GM12878 (cell line): Measurements from ENCODE around the gene FNDC3B. TPM values are rescaled to one million over a fixed set of nuclear protein-coding genes. Genes with fewer than 3 reads are reported as not detected.

Experiments
- ATAC-seq: fragments of 200-7000 bp; cut with Tn5 transposase; 3 replicates; pipeline ENCODE4 v1.9.1; 2020; ENCODE audit warnings: mild to moderate bottlenecking, moderate library complexity
- BruUV-seq: library from RNA; stranded (reverse); fragments of 400-500 nt; replicated peaks from 2 replicates; lab custom pipeline; 2021; lab: Mats Ljungman, UMichigan
- CTCF ChIA-PET: fragments of 300-600 bp; sonication (Branson Sonifier 250); formaldehyde crosslinking; extraction: SDS; loops from one replicate; lab custom pipeline; 2021; ENCODE audit warnings: inconsistent platforms; lab: Yijun Ruan, JAX
- POLR2A ChIA-PET: fragments of 350-600 bp; formaldehyde crosslinking; extraction: SDS; loops from one replicate; lab custom pipeline; 2021; ENCODE audit warnings: inconsistent platforms; lab: Charles Lee
- RAD21 ChIA-PET: fragments of 300-600 bp; sonication (Branson Sonifier 250); formaldehyde crosslinking; loops from one replicate; lab custom pipeline; 2023; ENCODE audit warnings: antibody characterized with exemption; ENCODE audit not compliant: unreplicated experiment; lab: Charles Lee
- SMC1A ChIA-PET: fragments of 300-600 bp; sonication (Branson Sonifier 250); formaldehyde crosslinking; loops from one replicate; lab custom pipeline; 2023; ENCODE audit not compliant: unreplicated experiment, uncharacterized antibody; lab: Charles Lee
- DNase-seq: peaks from one replicate; pipeline ENCODE4 v3.0.0-alpha.2; 2011; ENCODE audit warnings: low read depth, low spot score
- FAIRE-seq: peaks from 3 replicates; lab custom pipeline; 2011; peaks lifted over from hg19 to GRCh38; lab: Jason Lieb, UNC
- H2AFZ ChIP-seq: 2 replicates; pipeline ENCODE4 v1.6.0; 2011; ENCODE audit warnings: low read depth, low read length, control low read depth; ENCODE audit not compliant: control insufficient read depth
- H3K27ac ChIP-seq: 2 replicates; pipeline ENCODE4 v1.5.1; 2011; ENCODE audit warnings: control low read depth; ENCODE audit not compliant: control insufficient read depth, insufficient read depth
- H3K27me3 ChIP-seq, 2 experiments: replicated peaks in 1 of 2; 2 replicates each; pipeline versions ENCODE4 v1.6.0 to v1.6.1; 2011; ENCODE audit warnings: low read length in 1 of 2; ENCODE audit not compliant: control insufficient read depth in 2 of 2, insufficient read depth in 2 of 2
- H3K36me3 ChIP-seq, 2 experiments: 2 replicates each; pipeline ENCODE4 v1.5.1; 2011; ENCODE audit warnings: low read length in 1 of 2; ENCODE audit not compliant: control insufficient read depth in 2 of 2, insufficient read depth in 2 of 2
- H3K4me1 ChIP-seq: 2 replicates; pipeline ENCODE4 v1.6.1; 2011; ENCODE audit warnings: mild to moderate bottlenecking, low read length, moderate library complexity, mixed read lengths; ENCODE audit not compliant: control insufficient read depth, insufficient read depth
- H3K4me2 ChIP-seq: 2 replicates; pipeline ENCODE4 v1.6.0; 2011; ENCODE audit warnings: control low read depth; ENCODE audit not compliant: control insufficient read depth, insufficient read depth
- H3K4me3 ChIP-seq: fragments of 200-600 bp; sonication (generic); 2 replicates; pipeline ENCODE4 v1.5.1; 2016
- H3K79me2 ChIP-seq: 2 replicates; pipeline ENCODE4 v1.6.0; 2011; ENCODE audit warnings: low read length; ENCODE audit not compliant: control insufficient read depth, insufficient read depth
- H3K9ac ChIP-seq: 2 replicates; pipeline ENCODE4 v1.8.0; 2011; ENCODE audit warnings: low read length, control low read depth, mixed read lengths; ENCODE audit not compliant: control insufficient read depth, insufficient read depth
- H3K9me3 ChIP-seq: replicated peaks from 3 replicates; pipeline ENCODE4 v1.5.1; 2011; ENCODE audit warnings: mild to moderate bottlenecking, low read length; ENCODE audit not compliant: control insufficient read depth, insufficient read depth
- H4K20me1 ChIP-seq: 2 replicates; pipeline ENCODE4 v1.6.0; 2011; ENCODE audit not compliant: control insufficient read depth, insufficient read depth
- CHD1 ChIP-seq: IDR thresholded peaks from 2 replicates; pipeline ENCODE4 v1.6.1; 2012; ENCODE audit warnings: low read depth, low read length, improper control_type of control experiment
- HDAC2 ChIP-seq: fragments of 200-600 bp; sonication (generic); IDR thresholded peaks from 2 replicates; pipeline ENCODE4 v1.6.1; 2017
- NR2C1 ChIP-seq: fragments of 450-650 bp; IDR thresholded peaks from 2 replicates; pipeline ENCODE4 v1.6.1; 2017; ENCODE audit warnings: antibody characterized with exemption, mild to moderate bottlenecking, moderate library complexity
- POLR2A ChIP-seq: IDR thresholded peaks from 2 replicates; pipeline ENCODE4 v1.6.1; 2011; ENCODE audit warnings: low read depth, mild to moderate bottlenecking, low read length
- RELA ChIP-seq: fragments of 450-650 bp; IDR thresholded peaks from 2 replicates; pipeline ENCODE4 v1.8.0; 2014; ENCODE audit warnings: borderline replicate concordance; ENCODE audit not compliant: partially characterized antibody
- STAT1 ChIP-seq: fragments of 450-650 bp; conservative IDR thresholded peaks from 2 replicates; pipeline ENCODE4 v1.6.1; 2014; ENCODE audit warnings: antibody characterized with exemption, mild to moderate bottlenecking
- TARDBP ChIP-seq: IDR thresholded peaks from 2 replicates; pipeline ENCODE4 v1.6.1; 2016; ENCODE audit warnings: borderline replicate concordance
- WGBS: methylation state at CpG from one replicate; pipeline ENCODE4 v1.1.6; 2016; ENCODE audit warnings: low lambda C conversion rate; ENCODE audit not compliant: insufficient replicate concordance, insufficient coverage; ENCODE audit errors: missing lambda C conversion rate; 5-methylcytosine and 5-hydroxymethylcytosine counted together
- in situ Hi-C: fragments of 300-500 bp; cut with MboI; formaldehyde crosslinking; loops from 9 replicates; pipeline ENCODE4 v1.14.3; 2018; ENCODE audit warnings: mixed read lengths
- intact Hi-C: fragments of 100-400 bp; cut with micrococcal nuclease; formaldehyde crosslinking; loops from one replicate; pipeline ENCODE4 v1.14.2; 2022; ENCODE audit not compliant: unreplicated experiment
- polyA plus RNA-seq, 11 experiments: library from polyadenylated mRNA; depleted of rRNA in 4 of 11; unstranded in 6 of 11; stranded (reverse) in 5 of 11; fragments of >200 nt; fragmentation: Nextera tagmentation in 4 of 11; fragmentation: Illumina TruSeq in 1 of 11; extraction: Ambion mirVana in 4 of 11; extraction: Trizol in 1 of 11; gene quantifications; 1 replicate in 1 of 11; 2 replicates in 10 of 11; pipeline versions ENCODE4 v1.2.1 to v1.2.3, GENCODE V29; 2011 to 2016; ENCODE audit warnings: inconsistent platforms in 2 of 11, missing spikeins in 2 of 11, low read depth in 1 of 11
- total RNA-seq, 4 experiments: library from RNA; depleted of rRNA in 3 of 4; stranded (reverse); fragments of >200 nt in 3 of 4; fragmentation: Illumina TruSeq in 1 of 4; extraction: Trizol in 1 of 4; gene quantifications; 2 replicates each; pipeline versions ENCODE4 v1.2.1 to v1.2.3, GENCODE V29; 2013 to 2021

FNDC3B gene
- total and polyA plus RNA-seq, 10 of the 15 experiments (the other 5 are each of a cell fraction or from before 2014, with no cell fraction given), result 7.9 to 35.0 (median 18.5) TPM

DNA sequence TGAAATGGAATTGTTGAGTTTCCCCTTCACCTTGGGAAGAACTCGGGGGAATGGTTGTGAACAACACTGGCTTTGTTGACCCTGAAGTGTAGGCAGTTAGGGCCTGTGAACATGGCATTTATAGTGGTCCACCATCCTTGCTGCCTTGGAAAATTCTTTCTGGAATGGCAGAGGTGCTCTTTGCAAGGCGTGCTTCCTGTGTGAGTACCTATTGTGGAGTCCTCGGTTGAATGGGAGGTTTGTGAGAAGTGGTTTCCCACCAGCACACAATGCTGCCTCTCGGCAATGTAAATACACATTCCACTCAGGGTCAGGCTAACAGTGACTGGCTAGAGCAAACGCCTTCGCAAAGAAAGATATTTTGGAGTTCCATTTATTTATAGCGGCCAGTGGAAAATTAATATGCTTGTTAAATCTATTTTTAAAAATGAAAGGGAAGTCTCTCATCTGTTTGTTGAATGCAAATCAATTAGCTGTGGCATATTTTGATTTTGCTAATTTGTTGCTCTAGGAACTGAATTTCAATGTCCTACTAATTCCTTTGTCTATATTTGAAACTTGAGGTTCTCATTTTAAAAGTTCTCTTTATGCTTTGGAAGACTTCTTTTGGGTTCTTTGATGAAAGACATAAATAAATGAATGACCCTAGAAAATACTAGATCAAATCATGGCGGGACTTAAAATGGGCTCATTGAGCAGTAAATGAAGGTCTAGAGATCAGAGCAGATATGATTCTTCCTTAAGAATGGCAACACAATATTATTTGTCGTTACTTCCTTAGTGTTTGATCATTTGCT is 59.5 kb downstream of the FNDC3B start:
- ChIA-PET CTCF (no interaction called here), POLR2A (no interaction called here), RAD21 (no interaction called here), SMC1A (interaction anchor here (5.8 to 10.8 kb wide), 2 partner anchors 11 to 34 kb away, joined by 48 to 169 read pairs; no protein-coding TSS in a partner anchor)
- no peak overlapping the region; the same call in 1 of the 2 replicates for H3K4me2 ChIP-seq
- intact Hi-C loops, result loop anchor here (10.0 kb wide), 1 partner anchor 1844 kb away; no protein-coding TSS in a partner anchor
- peak overlapping the region; percentile 85 for H3K27ac ChIP-seq
- in situ Hi-C loops, result no loop called here
- no peaks in the 10 kb centered on the region for H3K27me3 ChIP-seq
- no peaks in the 10 kb centered on the region for H4K20me1 ChIP-seq
- TF ChIP-seq NR2C1, result no peak
- TF ChIP-seq HDAC2, result no peak
- ATAC-seq (no peak), DNase-seq (no peak), FAIRE-seq (no peak)
- no peak overlapping the region for H3K4me3 ChIP-seq
- H3K36me3 ChIP-seq, result no peaks in the 10 kb centered on the region; a peak in 1 of 4 replicates
- WGBS, result 90% methylated on average over 9 of the region's 9 CpGs
- H3K79me2 ChIP-seq, result peaks cover 65% of the 10 kb centered on the region
- H3K9me3 ChIP-seq, result no peaks in the 10 kb centered on the region
- no TSS peak for BruUV-seq
- H2AFZ ChIP-seq, result no peak overlapping the region
- H3K9ac ChIP-seq, result no peak overlapping the region
- H3K4me1 ChIP-seq, result peaks cover 66% of the 10 kb centered on the region

DNA sequence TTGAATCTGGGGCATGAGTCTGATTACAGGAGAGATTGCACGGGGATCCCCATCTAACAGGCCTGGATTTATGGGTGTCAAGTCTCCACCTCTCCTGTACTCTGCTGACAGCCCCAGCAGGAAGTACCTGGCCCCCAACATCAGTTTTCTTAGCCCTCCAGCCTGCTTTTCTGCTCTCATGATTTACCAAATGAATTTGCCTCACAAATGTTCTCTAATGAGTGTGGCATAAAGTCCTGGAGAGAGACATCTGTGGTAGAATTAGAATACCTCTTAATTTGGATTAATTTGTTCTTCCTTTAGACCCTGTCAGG is 60.1 kb downstream of the FNDC3B start:
- CTCF ChIA-PET, result interaction anchor here (1.8 kb wide), 1 partner anchor 7 kb away, joined by 4 read pairs; no protein-coding TSS in a partner anchor
- Histone ChIP-seq H3K4me1 (peaks cover 66% of the 10 kb centered on the region), H3K79me2 (peaks cover 67% of the 10 kb centered on the region), H2AFZ (no peak overlapping the region), H4K20me1 (no peaks in the 10 kb centered on the region), H3K9ac (no peak overlapping the region), H3K4me3 (no peak overlapping the region), H3K27ac (peak overlapping the region; percentile 85), H3K36me3 (no peaks in the 10 kb centered on the region; a peak in 1 of 4 replicates), H3K4me2 (0 out of 2 replicates have a peak overlapping the region, but pooled peaks have one; percentile 34), H3K27me3 (no peaks in the 10 kb centered on the region), H3K9me3 (no peaks in the 10 kb centered on the region)
- intact Hi-C loops, result loop anchor here (10.0 kb wide), 1 partner anchor 1845 kb away; no protein-coding TSS in a partner anchor
- in situ Hi-C loops, result no loop called here
- SMC1A ChIA-PET, result interaction anchor here (1.1 to 10.8 kb wide), 9 partner anchors 11 to 281 kb away, joined by 3 to 169 read pairs (median 20); no protein-coding TSS in a partner anchor
- TF ChIP-seq POLR2A (no peak), TARDBP (no peak), RELA (no peak), STAT1 (no peak), CHD1 (no peak)
- FAIRE-seq, result no peak
- no peak for DNase-seq
- 4% methylated on average over 1 of the region's 1 CpG for WGBS
- POLR2A ChIA-PET, result interaction anchor here (1.5 to 1.8 kb wide), 2 partner anchors 8 to 53 kb away, joined by 4 to 9 read pairs; no protein-coding TSS in a partner anchor
- ATAC-seq, result no peak
- BruUV-seq, result no TSS peak
- RAD21 ChIA-PET, result interaction anchor here (1.1 to 1.5 kb wide), 4 partner anchors 12 to 233 kb away, joined by 5 to 10 read pairs (median 7); no protein-coding TSS in a partner anchor
